ENCODE measurements around the gene RNPEPL1.
A peak's percentile ranks its signal among the peaks of the same experiment; 100 is the strongest.
"Not testable (repeated sequence)": the region's sequence is repeated elsewhere in the genome, so short reads cannot be mapped to it uniquely, and the experiment has no call there.

RNPEPL1 gene, protein sequence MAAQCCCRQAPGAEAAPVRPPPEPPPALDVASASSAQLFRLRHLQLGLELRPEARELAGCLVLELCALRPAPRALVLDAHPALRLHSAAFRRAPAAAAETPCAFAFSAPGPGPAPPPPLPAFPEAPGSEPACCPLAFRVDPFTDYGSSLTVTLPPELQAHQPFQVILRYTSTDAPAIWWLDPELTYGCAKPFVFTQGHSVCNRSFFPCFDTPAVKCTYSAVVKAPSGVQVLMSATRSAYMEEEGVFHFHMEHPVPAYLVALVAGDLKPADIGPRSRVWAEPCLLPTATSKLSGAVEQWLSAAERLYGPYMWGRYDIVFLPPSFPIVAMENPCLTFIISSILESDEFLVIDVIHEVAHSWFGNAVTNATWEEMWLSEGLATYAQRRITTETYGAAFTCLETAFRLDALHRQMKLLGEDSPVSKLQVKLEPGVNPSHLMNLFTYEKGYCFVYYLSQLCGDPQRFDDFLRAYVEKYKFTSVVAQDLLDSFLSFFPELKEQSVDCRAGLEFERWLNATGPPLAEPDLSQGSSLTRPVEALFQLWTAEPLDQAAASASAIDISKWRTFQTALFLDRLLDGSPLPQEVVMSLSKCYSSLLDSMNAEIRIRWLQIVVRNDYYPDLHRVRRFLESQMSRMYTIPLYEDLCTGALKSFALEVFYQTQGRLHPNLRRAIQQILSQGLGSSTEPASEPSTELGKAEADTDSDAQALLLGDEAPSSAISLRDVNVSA

DNA sequence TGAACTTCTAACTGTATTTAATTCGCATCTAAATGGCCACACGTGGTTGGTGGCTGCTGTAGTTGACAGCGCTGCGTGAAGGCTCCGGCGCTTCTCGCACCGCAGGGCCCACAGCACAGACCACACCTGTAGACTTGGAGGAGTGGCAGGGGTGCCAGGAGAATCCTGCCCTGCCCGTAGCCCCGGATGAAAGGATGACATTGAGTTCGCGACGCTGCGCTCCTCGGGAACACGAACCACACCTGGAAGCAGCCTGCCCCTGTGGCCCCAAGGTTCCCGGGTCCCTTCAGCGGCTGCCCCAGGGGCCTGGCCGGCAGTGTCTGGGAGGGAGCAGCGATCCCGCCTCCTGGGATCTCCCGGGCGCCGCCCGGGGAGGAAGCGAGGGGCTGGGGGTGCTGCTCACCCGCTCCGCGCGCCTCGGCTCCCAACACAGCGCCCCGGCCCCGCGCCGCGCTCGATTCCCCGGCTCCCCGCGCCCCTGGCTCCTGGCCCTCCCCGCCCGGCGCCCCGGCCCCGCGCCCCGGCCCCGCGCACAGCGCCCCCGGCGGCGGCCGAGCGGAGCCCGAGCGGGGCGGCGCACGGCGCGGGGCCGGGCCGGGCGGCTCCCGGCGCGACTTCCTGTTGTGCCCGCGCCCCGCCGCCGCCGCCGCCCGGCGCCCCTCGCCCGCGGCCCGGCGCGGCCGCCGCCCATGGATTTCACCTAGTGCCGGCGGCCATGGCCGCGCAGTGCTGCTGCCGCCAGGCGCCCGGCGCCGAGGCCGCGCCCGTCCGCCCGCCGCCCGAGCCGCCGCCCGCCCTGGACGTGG is at the start of gene RNPEPL1:
Gene RNPEPL1, plus strand, starts transcription at position 613 of the 806 bp plus-strand sequence. Its CDS starts 103 bp downstream, at position 716.
- no peak for DNase-seq (ENCODE audit: low spot score)

DNA sequence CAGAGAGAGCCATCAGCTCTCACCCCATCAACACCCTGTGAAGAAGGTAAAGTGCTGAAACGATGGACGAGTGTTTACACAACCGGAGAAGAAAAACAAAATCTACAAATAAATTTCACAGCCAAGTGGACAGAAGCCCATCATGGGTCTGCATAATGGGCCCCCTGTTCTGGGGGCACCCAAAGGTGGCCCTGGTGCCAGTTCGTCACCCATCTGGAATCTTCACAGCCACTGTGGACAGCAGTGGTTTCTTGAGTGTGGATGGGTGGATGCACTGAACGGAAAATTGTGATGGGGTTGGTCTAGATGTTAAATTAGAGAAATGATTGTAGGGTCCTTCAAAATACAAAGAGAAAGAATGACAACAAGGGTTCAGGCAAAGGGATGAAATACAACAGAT is 49.3 kb upstream of the RNPEPL1 start:
- DNase-seq (ENCODE audit: low spot score) = no peak

DNA sequence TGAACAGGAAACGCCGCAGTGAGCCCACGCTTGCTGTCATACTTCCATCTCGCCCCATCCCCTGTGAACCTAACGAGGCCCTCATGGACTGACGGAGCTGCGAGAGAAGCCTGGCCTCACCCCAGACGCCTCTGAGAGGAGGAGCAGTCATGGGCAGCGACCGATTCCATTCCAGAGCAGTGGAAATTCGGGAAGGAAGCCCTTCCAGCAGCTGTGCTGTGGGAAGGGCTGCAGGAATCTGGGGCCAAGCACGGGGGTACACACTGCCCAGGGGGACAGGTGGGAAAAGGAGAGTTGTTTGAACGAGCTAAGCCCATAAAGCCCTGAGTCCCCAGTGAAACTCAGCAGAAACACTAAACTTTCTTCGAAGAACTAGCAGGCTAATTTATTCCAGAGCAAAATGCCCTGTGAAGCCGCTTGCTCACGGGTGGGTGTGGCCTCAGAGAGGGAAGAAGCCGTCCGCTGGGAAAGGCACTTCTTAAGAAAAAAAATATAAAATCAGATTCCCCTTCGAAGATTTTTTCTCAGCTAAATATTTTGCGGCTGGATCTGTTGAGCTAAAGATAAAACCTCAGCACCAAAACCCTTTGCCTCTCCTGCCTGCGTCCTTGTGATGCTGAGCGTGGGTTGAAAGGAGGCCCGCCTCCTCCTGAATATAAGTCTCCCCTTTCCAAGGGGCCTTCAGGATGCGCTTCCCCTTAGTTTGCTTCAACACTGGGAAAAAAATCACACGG is 48.7 kb upstream of the RNPEPL1 start:
- peak; percentile 57 for DNase-seq (ENCODE audit: low spot score)

- DNase-seq (ENCODE audit: low spot score) = peak; percentile 62
Observed at GRCh38 chr2:240520130-240520973, 47.9 kb upstream of the RNPEPL1 start.

- DNase-seq (ENCODE audit: low spot score) = peak; percentile 51
Observed at GRCh38 chr2:240520974-240521350, 47.3 kb upstream of the RNPEPL1 start.

DNA sequence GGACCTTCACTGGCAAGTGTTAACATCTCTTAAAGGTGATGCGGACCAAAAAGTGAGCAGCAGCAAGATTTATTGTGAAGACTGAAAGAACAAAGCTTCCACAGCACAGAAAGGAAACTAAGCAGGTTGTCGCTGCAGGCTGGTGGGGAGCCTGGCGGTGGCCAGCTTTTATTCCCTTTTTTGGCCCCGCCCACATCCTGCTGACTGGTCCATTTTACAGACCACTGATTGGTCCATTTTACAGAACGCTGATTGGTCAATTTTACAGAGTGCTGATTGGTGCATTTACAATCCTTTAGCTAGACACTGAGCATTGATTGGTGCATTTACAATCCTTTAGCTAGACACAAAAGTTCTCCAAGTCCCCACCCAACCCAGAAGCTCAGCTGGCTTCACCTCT is 46.4 kb upstream of the RNPEPL1 start:
- not testable (repeated sequence) for DNase-seq (ENCODE audit: low spot score)

- peak; percentile 61 for DNase-seq (ENCODE audit: low spot score)
Observed at GRCh38 chr2:240522406-240522805, 45.9 kb upstream of the RNPEPL1 start.

- peak; percentile 58 for DNase-seq (ENCODE audit: low spot score)
Observed at GRCh38 chr2:240523451-240524281, 44.6 kb upstream of the RNPEPL1 start.

DNA sequence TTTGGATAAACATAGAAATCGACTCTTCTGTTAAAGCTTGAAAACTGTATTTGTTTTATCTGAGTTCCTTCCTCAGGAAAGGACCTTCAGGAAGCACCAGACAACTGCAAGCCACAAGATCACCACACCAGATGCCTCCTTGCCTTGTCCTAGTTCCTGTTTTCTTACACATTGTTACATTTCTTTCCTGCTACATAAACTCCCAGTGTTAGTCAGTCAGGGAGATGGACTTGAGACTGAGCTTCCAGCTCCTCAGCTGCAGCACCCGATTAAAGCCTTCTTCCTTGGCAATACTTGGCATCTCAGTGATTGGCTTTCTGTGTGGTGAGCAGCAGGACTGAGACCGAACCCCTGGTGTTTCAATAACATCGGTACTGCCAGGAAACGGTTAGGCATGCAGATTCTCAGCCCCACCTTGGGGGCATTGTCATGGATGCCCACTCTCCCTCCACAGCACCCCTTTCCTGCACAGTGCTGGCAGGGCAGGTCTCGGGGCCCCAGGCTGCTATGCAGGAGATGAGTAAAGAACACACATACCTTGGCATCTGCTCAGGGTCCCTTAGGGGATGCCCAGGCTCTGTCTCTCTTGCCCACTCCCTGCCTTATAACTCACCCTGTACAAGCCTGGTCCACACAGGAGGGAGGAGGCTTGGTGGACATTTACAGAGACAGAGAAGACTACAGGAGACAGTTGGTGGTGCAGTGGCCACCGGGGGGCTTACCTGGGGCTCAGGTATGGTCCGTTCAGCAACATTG is 43.1 kb upstream of the RNPEPL1 start:
- peak; percentile 34 for DNase-seq (ENCODE audit: low spot score)

DNA sequence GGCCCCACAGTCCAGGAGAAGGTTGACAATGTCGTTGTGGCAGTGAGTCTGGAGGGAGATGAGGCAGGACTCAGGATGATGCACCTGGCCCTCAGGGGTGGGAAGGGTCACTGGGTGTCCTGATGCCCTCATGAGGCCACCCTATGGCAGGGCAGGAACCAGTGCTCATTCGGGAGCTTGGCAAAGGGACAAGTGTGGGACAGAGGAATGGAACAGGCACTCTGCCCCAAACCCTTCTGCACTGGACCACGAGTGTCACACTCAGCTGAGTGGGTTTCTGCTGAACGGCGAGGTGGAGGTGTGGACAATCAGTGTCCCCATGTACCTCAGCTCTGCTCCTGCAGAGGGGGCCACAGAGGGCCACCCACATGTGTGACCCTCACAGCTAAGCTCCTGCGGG is 42.5 kb upstream of the RNPEPL1 start:
- DNase-seq (ENCODE audit: low spot score) = peak; percentile 28

GRCh38 chr2:240526521-240526920 is 41.8 kb upstream of the RNPEPL1 start:
- DNase-seq (ENCODE audit: low spot score) = peak; percentile 20

- peak; percentile 30 for DNase-seq (ENCODE audit: low spot score)
Observed at GRCh38 chr2:240527153-240527750, 41.0 kb upstream of the RNPEPL1 start.

- DNase-seq (ENCODE audit: low spot score) = peak; percentile 37
Observed at GRCh38 chr2:240528406-240529040, 39.8 kb upstream of the RNPEPL1 start.

GRCh38 chr2:240529344-240529999 is 38.8 kb upstream of the RNPEPL1 start:
- DNase-seq (ENCODE audit: low spot score) = peak; percentile 36

DNA sequence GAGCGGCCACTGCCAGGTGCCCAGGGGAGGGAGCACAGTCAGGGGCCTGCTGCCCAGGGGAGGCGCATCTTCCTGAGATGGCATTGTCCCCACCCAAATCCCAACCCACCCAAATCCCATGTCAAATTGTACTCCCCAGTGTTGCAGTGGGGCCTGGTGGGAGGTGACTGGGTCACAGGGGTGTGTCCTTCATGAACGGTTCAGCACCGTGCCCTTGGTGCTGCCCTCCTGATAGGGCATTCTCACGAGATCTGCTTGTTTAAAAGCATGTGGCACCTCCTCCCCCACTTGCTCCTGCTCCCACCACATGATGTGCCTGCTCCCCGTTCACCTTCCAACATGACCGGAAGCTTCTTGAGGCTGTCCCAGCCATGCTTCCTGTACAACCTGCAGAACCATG is 38.1 kb upstream of the RNPEPL1 start:
- DNase-seq (ENCODE audit: low spot score) = peak; percentile 26

- no peak for DNase-seq (ENCODE audit: low spot score)
Observed at GRCh38 chr2:240531038-240531437, 37.2 kb upstream of the RNPEPL1 start.

- DNase-seq (ENCODE audit: low spot score) = no peak
Observed at GRCh38 chr2:240532031-240532775, 36.1 kb upstream of the RNPEPL1 start.
